Central memory CD4-positive, alpha-beta T cell (primary cell): Measurements from ENCODE around the gene MAP4K4.
"Not testable (repeated sequence)": the region's sequence is repeated elsewhere in the genome, so short reads cannot be mapped to it uniquely, and the experiment has no call there.

Experiments used
- DNase-seq: peaks from one replicate; pipeline ENCODE4 v3.0.0; 2022

Gene MAP4K4

GRCh38 chr2:101881131-101881530 lies 183.6 kb downstream of the MAP4K4 start:
- DNase-seq: no peak

GRCh38 chr2:101882769-101883307 lies 185.3 kb downstream of the MAP4K4 start:
- DNase-seq: no peak

- DNase-seq: peak; percentile 9
These were observed 186.4 kb downstream of the MAP4K4 start for GRCh38 chr2:101883860-101884259.

GRCh38 chr2:101884423-101884822 lies 186.9 kb downstream of the MAP4K4 start:
- no peak for DNase-seq

GRCh38 chr2:101887328-101887727 lies 189.8 kb downstream of the MAP4K4 start:
- DNase-seq: no peak

- DNase-seq: no peak
These were observed 192.1 kb downstream of the MAP4K4 start for GRCh38 chr2:101889460-101890098.

GRCh38 chr2:101892377-101892776 lies 194.9 kb downstream of the MAP4K4 start:
- DNase-seq: no peak

GRCh38 chr2:101893681-101894381 lies 196.3 kb downstream of the MAP4K4 start:
- DNase-seq: no peak

- DNase-seq: no peak
These were observed 197.5 kb downstream of the MAP4K4 start for GRCh38 chr2:101895039-101895438.

- DNase-seq: no peak
These were observed 198.4 kb downstream of the MAP4K4 start for GRCh38 chr2:101895819-101896322.

GRCh38 chr2:101897301-101897700 lies 199.8 kb downstream of the MAP4K4 start:
- no peak for DNase-seq

- DNase-seq: no peak
These were observed 201.8 kb downstream of the MAP4K4 start for GRCh38 chr2:101899265-101899664.

- no peak for DNase-seq
These were observed 202.4 kb downstream of the MAP4K4 start for GRCh38 chr2:101899871-101900270.

GRCh38 chr2:101900375-101900774 lies 202.9 kb downstream of the MAP4K4 start:
- no peak for DNase-seq

GRCh38 chr2:101901241-101901640 lies 203.7 kb downstream of the MAP4K4 start:
- DNase-seq: no peak

- no peak for DNase-seq
These were observed 204.7 kb downstream of the MAP4K4 start for GRCh38 chr2:101902169-101902568.

GRCh38 chr2:101904916-101905315 lies 207.4 kb downstream of the MAP4K4 start:
- no peak for DNase-seq

- no peak for DNase-seq
These were observed 208.3 kb downstream of the MAP4K4 start for GRCh38 chr2:101905746-101906336.

- DNase-seq: no peak
These were observed 212.3 kb downstream of the MAP4K4 start for GRCh38 chr2:101909760-101910159.

GRCh38 chr2:101912545-101912944 lies 215.0 kb downstream of the MAP4K4 start:
- no peak for DNase-seq

GRCh38 chr2:101921319-101921952 lies 223.9 kb downstream of the MAP4K4 start:
- DNase-seq: no peak

- DNase-seq: no peak
These were observed 224.4 kb downstream of the MAP4K4 start for GRCh38 chr2:101921953-101922325.

- DNase-seq: not testable (repeated sequence)
These were observed 226.8 kb downstream of the MAP4K4 start for GRCh38 chr2:101924311-101924710.
